GM23338 (cell line): ENCODE measurements around the gene INO80E.

ENCODE experiments used
- CREB1 ChIP-seq: fragments of 250-450 bp; sonication (Bioruptor Pico); IDR thresholded peaks from 2 replicates; pipeline ENCODE4 v1.5.0; 2020; ENCODE audit warnings: low read depth, mild to moderate bottlenecking, moderate library complexity
- EZH2 ChIP-seq: fragments of 200-600 bp; sonication (generic); IDR thresholded peaks from one replicate; pipeline ENCODE4 v1.8.0; 2017; ENCODE audit warnings: antibody characterized with exemption, mild to moderate bottlenecking, low read depth; ENCODE audit not compliant: unreplicated experiment
- ZNF114 ChIP-seq: fragments of 250-450 bp; sonication (Bioruptor Pico); IDR thresholded peaks from 2 replicates; pipeline ENCODE4 v1.5.0; 2020; ENCODE audit warnings: mild to moderate bottlenecking, moderate library complexity
- TF ChIP-seq, protein P1 (sequence below): IDR thresholded peaks from one replicate; pipeline ENCODE4 v1.6.1; 2018; ENCODE audit warnings: antibody characterized with exemption; ENCODE audit not compliant: unreplicated experiment
- TF ChIP-seq, protein P2 (sequence below), 2 experiments: fragments of 200-600 bp in 1 of 2; sonication (generic) in 1 of 2; conservative IDR thresholded peaks; 2 replicates each; pipeline versions ENCODE4 v1.5.1 to v1.6.1; 2016 to 2017; ENCODE audit warnings: antibody characterized with exemption in 2 of 2, low read depth in 2 of 2, mild to moderate bottlenecking in 2 of 2, moderate library complexity in 1 of 2

DNA sequence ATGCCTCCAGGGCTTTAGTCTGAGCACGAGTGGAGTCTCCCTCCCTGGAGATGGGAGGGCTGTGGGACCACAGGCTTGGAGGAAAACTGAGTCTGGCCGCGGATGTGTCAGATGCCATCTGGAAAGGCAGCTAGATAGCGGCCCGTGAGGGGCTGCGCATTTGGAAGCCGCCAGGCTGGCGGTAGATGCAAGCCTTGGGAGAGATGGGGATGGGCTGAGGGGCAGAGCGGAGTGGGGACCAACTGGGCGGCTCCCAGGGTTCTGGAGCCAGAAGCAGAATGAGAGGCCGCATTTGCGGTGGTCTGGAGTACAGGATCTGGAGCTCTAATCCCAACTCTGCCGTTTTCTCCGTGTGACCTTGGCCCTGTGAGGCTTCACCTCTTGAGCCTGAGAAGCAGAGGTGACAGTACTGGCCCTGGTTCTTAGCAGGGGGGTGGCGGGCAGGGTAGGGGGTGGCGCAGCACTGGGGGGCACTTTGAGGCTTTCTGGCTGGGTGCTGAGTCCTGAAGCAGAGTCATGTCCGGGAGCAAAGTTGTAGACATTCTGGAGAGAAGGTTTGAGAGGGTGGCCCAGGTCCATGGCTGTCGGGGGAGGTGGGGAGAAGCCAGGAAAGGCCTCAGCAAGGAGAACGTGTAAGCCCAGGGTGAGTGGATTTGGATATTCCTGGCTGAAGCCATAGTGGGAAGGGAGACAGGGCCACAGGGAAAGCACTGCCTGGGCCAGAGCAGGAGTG lies 6.7 kb downstream of the INO80E start:
- TF ChIP-seq, protein P1, sequence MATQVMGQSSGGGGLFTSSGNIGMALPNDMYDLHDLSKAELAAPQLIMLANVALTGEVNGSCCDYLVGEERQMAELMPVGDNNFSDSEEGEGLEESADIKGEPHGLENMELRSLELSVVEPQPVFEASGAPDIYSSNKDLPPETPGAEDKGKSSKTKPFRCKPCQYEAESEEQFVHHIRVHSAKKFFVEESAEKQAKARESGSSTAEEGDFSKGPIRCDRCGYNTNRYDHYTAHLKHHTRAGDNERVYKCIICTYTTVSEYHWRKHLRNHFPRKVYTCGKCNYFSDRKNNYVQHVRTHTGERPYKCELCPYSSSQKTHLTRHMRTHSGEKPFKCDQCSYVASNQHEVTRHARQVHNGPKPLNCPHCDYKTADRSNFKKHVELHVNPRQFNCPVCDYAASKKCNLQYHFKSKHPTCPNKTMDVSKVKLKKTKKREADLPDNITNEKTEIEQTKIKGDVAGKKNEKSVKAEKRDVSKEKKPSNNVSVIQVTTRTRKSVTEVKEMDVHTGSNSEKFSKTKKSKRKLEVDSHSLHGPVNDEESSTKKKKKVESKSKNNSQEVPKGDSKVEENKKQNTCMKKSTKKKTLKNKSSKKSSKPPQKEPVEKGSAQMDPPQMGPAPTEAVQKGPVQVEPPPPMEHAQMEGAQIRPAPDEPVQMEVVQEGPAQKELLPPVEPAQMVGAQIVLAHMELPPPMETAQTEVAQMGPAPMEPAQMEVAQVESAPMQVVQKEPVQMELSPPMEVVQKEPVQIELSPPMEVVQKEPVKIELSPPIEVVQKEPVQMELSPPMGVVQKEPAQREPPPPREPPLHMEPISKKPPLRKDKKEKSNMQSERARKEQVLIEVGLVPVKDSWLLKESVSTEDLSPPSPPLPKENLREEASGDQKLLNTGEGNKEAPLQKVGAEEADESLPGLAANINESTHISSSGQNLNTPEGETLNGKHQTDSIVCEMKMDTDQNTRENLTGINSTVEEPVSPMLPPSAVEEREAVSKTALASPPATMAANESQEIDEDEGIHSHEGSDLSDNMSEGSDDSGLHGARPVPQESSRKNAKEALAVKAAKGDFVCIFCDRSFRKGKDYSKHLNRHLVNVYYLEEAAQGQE, result no peak
- TF ChIP-seq, protein P2, sequence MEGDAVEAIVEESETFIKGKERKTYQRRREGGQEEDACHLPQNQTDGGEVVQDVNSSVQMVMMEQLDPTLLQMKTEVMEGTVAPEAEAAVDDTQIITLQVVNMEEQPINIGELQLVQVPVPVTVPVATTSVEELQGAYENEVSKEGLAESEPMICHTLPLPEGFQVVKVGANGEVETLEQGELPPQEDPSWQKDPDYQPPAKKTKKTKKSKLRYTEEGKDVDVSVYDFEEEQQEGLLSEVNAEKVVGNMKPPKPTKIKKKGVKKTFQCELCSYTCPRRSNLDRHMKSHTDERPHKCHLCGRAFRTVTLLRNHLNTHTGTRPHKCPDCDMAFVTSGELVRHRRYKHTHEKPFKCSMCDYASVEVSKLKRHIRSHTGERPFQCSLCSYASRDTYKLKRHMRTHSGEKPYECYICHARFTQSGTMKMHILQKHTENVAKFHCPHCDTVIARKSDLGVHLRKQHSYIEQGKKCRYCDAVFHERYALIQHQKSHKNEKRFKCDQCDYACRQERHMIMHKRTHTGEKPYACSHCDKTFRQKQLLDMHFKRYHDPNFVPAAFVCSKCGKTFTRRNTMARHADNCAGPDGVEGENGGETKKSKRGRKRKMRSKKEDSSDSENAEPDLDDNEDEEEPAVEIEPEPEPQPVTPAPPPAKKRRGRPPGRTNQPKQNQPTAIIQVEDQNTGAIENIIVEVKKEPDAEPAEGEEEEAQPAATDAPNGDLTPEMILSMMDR (conservative IDR thresholded peaks at IDR 0.05; ENCODE audit: low read depth in 2 of 2), result no peak
- TF ChIP-seq CREB1 (CRISPR knock-in tag) (no peak), ZNF114 (CRISPR knock-in tag) (no peak), EZH2 (no peak)
